SH-SY5Y (cell line): ENCODE results near the gene MUL1.

Experiments
- GATA2 ChIP-seq: IDR thresholded peaks from 2 replicates; pipeline ENCODE4 v1.6.1; 2011; ENCODE audit warnings: mild to moderate bottlenecking, low read depth, low read length
- GATA3 ChIP-seq: IDR thresholded peaks from 2 replicates; pipeline ENCODE4 v1.6.1; 2011; ENCODE audit warnings: low read depth, mild to moderate bottlenecking, low read length, moderate library complexity

DNA sequence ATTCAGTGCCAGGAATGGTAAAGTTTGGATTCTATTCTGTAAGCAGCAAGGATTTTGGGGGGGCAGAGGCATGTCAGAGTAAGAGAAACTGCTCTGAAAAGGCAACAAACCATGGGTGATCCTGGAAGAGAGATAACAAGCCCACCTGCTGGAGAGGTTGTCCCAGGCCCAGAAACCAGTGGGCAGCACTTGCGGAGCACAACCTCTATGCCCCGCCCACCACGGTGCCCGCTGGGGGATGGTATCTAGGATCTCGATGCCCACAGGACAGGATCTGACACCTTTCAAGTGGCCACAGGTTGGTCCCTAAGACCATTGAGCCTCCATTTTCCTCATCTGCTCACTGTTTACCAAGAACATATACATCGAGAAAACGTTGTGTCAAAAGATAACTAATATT, 20.3 kb upstream of the MUL1 start:
- no peak for TF ChIP-seq GATA3
- TF ChIP-seq GATA2 = 0 out of 2 replicates have a peak, but pooled peaks have one; percentile 20
